ENCODE results near the gene PTK7.

PTK7 gene

DNA sequence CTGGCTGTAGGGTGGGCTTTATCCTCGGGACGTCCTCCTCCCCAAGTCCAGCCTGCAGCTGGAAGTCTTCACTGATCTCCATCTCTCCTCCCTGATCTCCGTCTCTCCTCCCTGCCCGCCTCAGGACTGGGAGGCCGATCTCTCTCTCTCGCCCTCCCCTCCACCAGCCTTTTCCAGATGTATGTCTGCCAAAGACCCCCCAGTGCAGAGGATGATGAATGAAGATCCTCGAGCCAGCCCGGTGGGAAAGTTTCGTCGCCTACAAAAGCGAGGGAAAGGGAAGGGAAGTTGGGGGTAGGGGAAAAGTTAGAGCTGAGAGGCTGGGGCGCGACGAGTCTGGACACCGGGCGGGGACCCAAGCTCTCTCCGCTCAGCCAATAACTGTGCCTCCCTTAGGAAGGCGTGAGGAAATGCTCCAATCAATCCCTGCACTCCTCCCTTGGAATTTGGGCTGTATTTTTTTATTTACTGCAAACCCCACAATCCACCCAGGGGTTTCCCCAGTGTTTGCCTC lies 94.4 kb downstream of the PTK7 start:
- peak; percentile 92 for DNase-seq (ENCODE audit: low read depth)
- no peak for TF ChIP-seq CTCF (conservative IDR thresholded peaks at IDR 0.05; ENCODE audit: low read depth, low read length)
- H3K4me3 ChIP-seq (ENCODE audit: low read depth, low read length): peak overlapping the region; percentile 68

- peak within 1 kb of the TSS; percentile 88 for H3K4me3 ChIP-seq (ENCODE audit: low read depth, low read length)
- peak; percentile 100 for DNase-seq (ENCODE audit: low read depth)
- peak; percentile 43 for TF ChIP-seq CTCF (conservative IDR thresholded peaks at IDR 0.05; ENCODE audit: low read depth, low read length)
These were observed 95.0 kb downstream of the PTK7 start, which contains the start of gene SRF for GRCh38 chr6:43170931-43171706. Gene SRF, plus strand, starts transcription at chr6:43171269. Its CDS starts 388 bp downstream, at chr6:43171657.

DNA sequence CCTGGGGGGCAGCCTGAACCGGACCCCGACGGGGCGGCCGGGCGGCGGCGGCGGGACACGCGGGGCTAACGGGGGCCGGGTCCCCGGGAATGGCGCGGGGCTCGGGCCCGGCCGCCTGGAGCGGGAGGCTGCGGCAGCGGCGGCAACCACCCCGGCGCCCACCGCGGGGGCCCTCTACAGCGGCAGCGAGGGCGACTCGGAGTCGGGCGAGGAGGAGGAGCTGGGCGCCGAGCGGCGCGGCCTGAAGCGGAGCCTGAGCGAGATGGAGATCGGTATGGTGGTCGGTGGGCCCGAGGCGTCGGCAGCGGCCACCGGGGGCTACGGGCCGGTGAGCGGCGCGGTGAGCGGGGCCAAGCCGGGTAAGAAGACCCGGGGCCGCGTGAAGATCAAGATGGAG lies 95.6 kb downstream of the PTK7 start:
- no peak for TF ChIP-seq CTCF (conservative IDR thresholded peaks at IDR 0.05; ENCODE audit: low read depth, low read length)
- DNase-seq (ENCODE audit: low read depth): peak; percentile 20

DNA sequence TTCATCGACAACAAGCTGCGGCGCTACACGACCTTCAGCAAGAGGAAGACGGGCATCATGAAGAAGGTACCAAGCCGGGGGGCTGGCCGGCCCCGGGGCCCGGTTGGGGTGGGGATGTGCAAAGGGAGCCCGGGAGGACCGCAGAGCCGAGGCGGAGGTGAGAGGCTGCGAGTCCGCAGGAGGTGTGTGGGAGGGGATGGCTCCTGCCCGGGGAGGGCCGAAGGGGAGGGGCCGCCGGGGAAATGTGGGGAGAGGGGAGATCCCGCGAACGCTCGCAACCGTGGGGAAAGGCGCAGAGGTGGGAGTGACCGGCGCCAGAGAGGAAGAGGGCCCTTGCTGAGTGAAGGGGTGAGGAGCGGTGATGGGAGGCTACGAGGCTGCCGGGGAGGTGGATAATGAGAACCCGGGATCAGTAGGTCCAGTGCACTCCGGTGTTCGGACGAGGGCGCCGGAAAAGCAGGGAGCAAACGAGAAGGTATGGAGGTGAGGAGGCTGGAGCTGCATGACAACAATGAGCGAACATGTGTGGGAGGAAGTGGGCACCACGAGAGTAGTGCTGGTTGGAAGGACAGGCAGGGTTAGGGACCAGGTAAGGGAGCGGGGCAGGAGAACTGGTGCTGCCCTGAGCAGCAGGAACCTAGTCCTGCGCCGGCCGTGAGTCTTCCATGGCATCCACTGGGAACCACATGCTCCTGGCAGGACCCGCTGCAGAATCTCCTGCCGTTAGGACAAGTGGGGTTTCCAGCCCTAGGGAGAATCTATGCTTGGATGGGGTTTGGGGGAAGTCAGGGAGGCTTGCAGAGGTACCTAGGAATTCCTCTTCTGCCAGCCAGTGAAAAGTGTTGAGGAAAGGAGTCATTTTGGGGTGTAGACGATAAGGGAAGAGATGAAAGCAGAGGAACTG lies 96.2 kb downstream of the PTK7 start:
- H3K4me3 ChIP-seq (ENCODE audit: low read depth, low read length): peak overlapping the region; percentile 88
- peak; percentile 38 for DNase-seq (ENCODE audit: low read depth)
- TF ChIP-seq CTCF (conservative IDR thresholded peaks at IDR 0.05; ENCODE audit: low read depth, low read length): no peak

More for the DNA sequence above, 95.6 kb downstream of the PTK7 start:
- peak overlapping the region; percentile 88 for H3K4me3 ChIP-seq (ENCODE audit: low read depth, low read length)

DNA sequence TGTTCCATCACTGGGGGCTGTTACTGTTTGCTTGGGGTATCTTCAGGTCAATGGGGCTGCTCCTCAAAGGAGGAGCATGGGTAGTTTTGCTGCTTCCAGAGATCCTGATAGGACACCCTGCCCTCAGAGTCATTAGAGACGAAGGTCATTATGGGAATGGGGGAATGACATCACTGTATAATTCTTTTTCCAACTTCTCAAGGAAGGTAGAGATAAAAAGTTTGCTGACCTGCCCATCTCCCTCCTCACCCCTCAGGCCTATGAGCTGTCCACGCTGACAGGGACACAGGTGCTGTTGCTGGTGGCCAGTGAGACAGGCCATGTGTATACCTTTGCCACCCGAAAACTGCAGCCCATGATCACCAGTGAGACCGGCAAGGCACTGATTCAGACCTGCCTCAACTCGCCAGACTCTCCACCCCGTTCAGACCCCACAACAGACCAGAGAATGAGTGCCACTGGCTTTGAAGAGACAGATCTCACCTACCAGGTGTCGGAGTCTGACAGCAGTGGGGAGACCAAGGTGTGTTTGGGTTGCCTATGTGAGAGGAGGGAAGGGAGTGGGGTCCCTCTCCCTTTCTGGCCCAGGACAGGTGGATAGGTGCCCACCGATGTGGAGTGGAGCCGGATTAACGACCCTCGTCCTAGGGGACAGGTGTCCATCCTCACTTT lies 97.6 kb downstream of the PTK7 start:
- H3K4me3 ChIP-seq (ENCODE audit: low read depth, low read length): peak overlapping the region; percentile 88
- no peak for DNase-seq (ENCODE audit: low read depth)
- no peak for TF ChIP-seq CTCF (conservative IDR thresholded peaks at IDR 0.05; ENCODE audit: low read depth, low read length)

GRCh38 chr6:43174263-43175112 lies 98.4 kb downstream of the PTK7 start:
- TF ChIP-seq CTCF (conservative IDR thresholded peaks at IDR 0.05; ENCODE audit: low read depth, low read length): peak; percentile 22
- peak overlapping the region; percentile 88 for H3K4me3 ChIP-seq (ENCODE audit: low read depth, low read length)
- DNase-seq (ENCODE audit: low read depth): peak; percentile 100
